Activated CD8-positive, alpha-beta T cell treated with anti-CD3 and anti-CD28 coated beads, Interleukin-2, amount 10 ng/mL, durations not matched to agents 7 days and 5 days (primary cell): ENCODE results near the gene EFCAB11. TPM values are rescaled to one million over a fixed set of nuclear protein-coding genes. Genes with fewer than 3 reads are reported as not detected.
"Not testable (repeated sequence)": the region's sequence is repeated elsewhere in the genome, so short reads cannot be mapped to it uniquely, and the experiment has no call there.

Experiments used
- ATAC-seq: fragments of 150-1000 bp; cut with Tn5 transposase; one replicate; pipeline ENCODE4 v1.10.0; 2021; ENCODE audit warnings: moderate library complexity
- CTCF ChIA-PET: fragments of 350-600 bp; sonication (Branson Sonifier 250); formaldehyde crosslinking; loops from one replicate; lab custom pipeline; 2021; ENCODE audit warnings: antibody characterized with exemption; lab: Charles Lee
- POLR2A ChIA-PET: fragments of 350-600 bp; sonication (Branson Sonifier 250); formaldehyde crosslinking; loops from one replicate; lab custom pipeline; 2021; ENCODE audit warnings: antibody characterized with exemption; lab: Charles Lee
- DNase-seq: peaks from one replicate; pipeline ENCODE4 v3.0.0-alpha.2; 2020
- H3K27ac Mint-ChIP-seq: one replicate; pipeline ENCODE4 v1.8.0; 2021; ENCODE audit warnings: mild to moderate bottlenecking, mixed read lengths
- H3K27me3 Mint-ChIP-seq: one replicate; pipeline ENCODE4 v1.8.0; 2021; ENCODE audit warnings: low read depth, mixed read lengths
- H3K36me3 Mint-ChIP-seq: one replicate; pipeline ENCODE4 v1.8.0; 2021; ENCODE audit warnings: low read depth, mixed read lengths
- H3K4me1 Mint-ChIP-seq: one replicate; pipeline ENCODE4 v1.8.0; 2021; ENCODE audit warnings: low read depth, mixed read lengths
- H3K4me3 Mint-ChIP-seq: one replicate; pipeline ENCODE4 v1.8.0; 2021; ENCODE audit warnings: mild to moderate bottlenecking, mixed read lengths
- H3K9me3 Mint-ChIP-seq: one replicate; pipeline ENCODE4 v1.8.0; 2022; ENCODE audit warnings: mixed read lengths; ENCODE audit not compliant: insufficient read depth
- total RNA-seq, 2 experiments: library from RNA; stranded (reverse); gene quantifications; one replicate each; pipeline ENCODE4 v1.2.3, GENCODE V29; 2021

EFCAB11 gene
- total RNA-seq, 2 experiments from 2014 or later: 9.8 to 11.9 TPM

- DNase-seq (no peak), ATAC-seq (no peak)
- peaks cover 6% of the 10 kb centered on the region for H3K9me3 Mint-ChIP-seq
- CTCF ChIA-PET: interaction anchor here (1.0 kb wide), 2 partner anchors 24 to 864 kb away, joined by 3 read pairs; no protein-coding TSS in a partner anchor
- H3K4me1 Mint-ChIP-seq: no peaks in the 10 kb centered on the region
- POLR2A ChIA-PET: no interaction called here
- no peak overlapping the region for H3K27ac Mint-ChIP-seq
- no peaks in the 10 kb centered on the region for H3K36me3 Mint-ChIP-seq
- no peak overlapping the region for H3K4me3 Mint-ChIP-seq
- no peaks in the 10 kb centered on the region for H3K27me3 Mint-ChIP-seq
Measured at GRCh38 chr14:89890589-89890988, 63.9 kb downstream of the EFCAB11 start.

- ChIA-PET CTCF (interaction anchor here (1.0 kb wide), 2 partner anchors 25 to 863 kb away, joined by 3 read pairs; no protein-coding TSS in a partner anchor), POLR2A (no interaction called here)
- Mint-ChIP-seq H3K4me3 (no peak overlapping the region), H3K27ac (no peak overlapping the region), H3K36me3 (no peaks in the 10 kb centered on the region), H3K9me3 (peaks cover 6% of the 10 kb centered on the region), H3K4me1 (no peaks in the 10 kb centered on the region), H3K27me3 (no peaks in the 10 kb centered on the region)
- no peak for ATAC-seq
- no peak for DNase-seq
Measured at GRCh38 chr14:89889626-89890025, 64.9 kb downstream of the EFCAB11 start.

GRCh38 chr14:89884761-89885160, 69.8 kb downstream of the EFCAB11 start:
- Mint-ChIP-seq H3K9me3 (no peaks in the 10 kb centered on the region), H3K27ac (no peak overlapping the region), H3K36me3 (no peaks in the 10 kb centered on the region), H3K4me1 (no peaks in the 10 kb centered on the region), H3K27me3 (no peaks in the 10 kb centered on the region), H3K4me3 (no peak overlapping the region)
- no peak for ATAC-seq
- ChIA-PET POLR2A (no interaction called here), CTCF (no interaction called here)
- DNase-seq: no peak

- ChIA-PET POLR2A (no interaction called here), CTCF (no interaction called here)
- Mint-ChIP-seq H3K27me3 (no peaks in the 10 kb centered on the region), H3K4me3 (no peak overlapping the region), H3K9me3 (no peaks in the 10 kb centered on the region), H3K36me3 (no peaks in the 10 kb centered on the region), H3K27ac (no peak overlapping the region), H3K4me1 (no peaks in the 10 kb centered on the region)
- no peak for DNase-seq
- no peak for ATAC-seq
Measured at GRCh38 chr14:89881839-89882238, 72.7 kb downstream of the EFCAB11 start.

GRCh38 chr14:89874091-89874490, 80.4 kb downstream of the EFCAB11 start:
- H3K4me1 Mint-ChIP-seq, ATAC-seq, H3K4me3 Mint-ChIP-seq, H3K36me3 Mint-ChIP-seq, H3K27ac Mint-ChIP-seq, H3K27me3 Mint-ChIP-seq, H3K9me3 Mint-ChIP-seq, DNase-seq, CTCF ChIA-PET, POLR2A ChIA-PET: not testable (repeated sequence)

GRCh38 chr14:89870316-89870715, 84.2 kb downstream of the EFCAB11 start:
- Mint-ChIP-seq H3K9me3 (no peaks in the 10 kb centered on the region), H3K27ac (no peak overlapping the region), H3K27me3 (no peaks in the 10 kb centered on the region), H3K4me3 (no peak overlapping the region), H3K36me3 (no peaks in the 10 kb centered on the region), H3K4me1 (no peaks in the 10 kb centered on the region)
- ATAC-seq (no peak), DNase-seq (no peak)
- ChIA-PET CTCF (no interaction called here), POLR2A (interaction anchor here (0.5 kb wide), 1 partner anchor 837 kb away, joined by 4 read pairs; no protein-coding TSS in a partner anchor)

GRCh38 chr14:89869606-89870005, 84.9 kb downstream of the EFCAB11 start:
- H3K36me3 Mint-ChIP-seq: no peaks in the 10 kb centered on the region
- ChIA-PET CTCF (interaction anchor here (1.0 kb wide), 1 partner anchor 843 kb away, joined by 3 read pairs; no protein-coding TSS in a partner anchor), POLR2A (no interaction called here)
- H3K9me3 Mint-ChIP-seq: no peaks in the 10 kb centered on the region
- no peak overlapping the region for H3K4me3 Mint-ChIP-seq
- ATAC-seq (no peak), DNase-seq (no peak)
- no peaks in the 10 kb centered on the region for H3K4me1 Mint-ChIP-seq
- H3K27me3 Mint-ChIP-seq: no peaks in the 10 kb centered on the region
- no peak overlapping the region for H3K27ac Mint-ChIP-seq

- no peak overlapping the region for H3K4me3 Mint-ChIP-seq
- H3K4me1 Mint-ChIP-seq: no peaks in the 10 kb centered on the region
- ATAC-seq (no peak), DNase-seq (no peak)
- no peaks in the 10 kb centered on the region for H3K9me3 Mint-ChIP-seq
- ChIA-PET CTCF (no interaction called here), POLR2A (no interaction called here)
- no peak overlapping the region for H3K27ac Mint-ChIP-seq
- no peaks in the 10 kb centered on the region for H3K36me3 Mint-ChIP-seq
- H3K27me3 Mint-ChIP-seq: peaks cover 3% of the 10 kb centered on the region
Measured at GRCh38 chr14:89866458-89866857, 88.1 kb downstream of the EFCAB11 start.

GRCh38 chr14:89865153-89865552, 89.4 kb downstream of the EFCAB11 start:
- Mint-ChIP-seq H3K4me1 (no peaks in the 10 kb centered on the region), H3K36me3 (no peaks in the 10 kb centered on the region), H3K27ac (no peak overlapping the region), H3K4me3 (no peak overlapping the region), H3K9me3 (no peaks in the 10 kb centered on the region), H3K27me3 (peaks cover 6% of the 10 kb centered on the region)
- CTCF ChIA-PET: no interaction called here
- DNase-seq (no peak), ATAC-seq (no peak)
- POLR2A ChIA-PET: no interaction called here

- H3K9me3 Mint-ChIP-seq: no peaks in the 10 kb centered on the region
- no peak for ATAC-seq
- H3K36me3 Mint-ChIP-seq: no peaks in the 10 kb centered on the region
- ChIA-PET POLR2A (no interaction called here), CTCF (no interaction called here)
- no peak overlapping the region for H3K27ac Mint-ChIP-seq
- H3K4me1 Mint-ChIP-seq: no peaks in the 10 kb centered on the region
- no peak overlapping the region for H3K4me3 Mint-ChIP-seq
- no peak for DNase-seq
- H3K27me3 Mint-ChIP-seq: peaks cover 6% of the 10 kb centered on the region
Measured at GRCh38 chr14:89862856-89863255, 91.7 kb downstream of the EFCAB11 start.

GRCh38 chr14:89861630-89862029, 92.9 kb downstream of the EFCAB11 start:
- Mint-ChIP-seq H3K36me3 (no peaks in the 10 kb centered on the region), H3K4me3 (no peak overlapping the region), H3K27ac (no peak overlapping the region), H3K9me3 (no peaks in the 10 kb centered on the region), H3K4me1 (no peaks in the 10 kb centered on the region), H3K27me3 (peaks cover 6% of the 10 kb centered on the region)
- ChIA-PET CTCF (no interaction called here), POLR2A (no interaction called here)
- no peak for ATAC-seq
- DNase-seq: no peak

- ATAC-seq (no peak), DNase-seq (no peak)
- POLR2A ChIA-PET: no interaction called here
- CTCF ChIA-PET: no interaction called here
- H3K9me3 Mint-ChIP-seq: no peaks in the 10 kb centered on the region
- H3K27ac Mint-ChIP-seq: no peak overlapping the region
- H3K4me3 Mint-ChIP-seq: no peak overlapping the region
- H3K4me1 Mint-ChIP-seq: no peaks in the 10 kb centered on the region
- H3K36me3 Mint-ChIP-seq: no peaks in the 10 kb centered on the region
- peaks cover 3% of the 10 kb centered on the region for H3K27me3 Mint-ChIP-seq
Measured at GRCh38 chr14:89858089-89858488, 96.4 kb downstream of the EFCAB11 start.

- Mint-ChIP-seq H3K27ac (no peak overlapping the region), H3K27me3 (peaks cover 6% of the 10 kb centered on the region), H3K9me3 (no peaks in the 10 kb centered on the region), H3K36me3 (no peaks in the 10 kb centered on the region), H3K4me3 (no peak overlapping the region), H3K4me1 (no peaks in the 10 kb centered on the region)
- ATAC-seq (no peak), DNase-seq (no peak)
- ChIA-PET POLR2A (interaction anchor here (0.6 kb wide), 1 partner anchor 780 kb away, joined by 3 read pairs; no protein-coding TSS in a partner anchor), CTCF (no interaction called here)
Measured at GRCh38 chr14:89856871-89857345, 97.6 kb downstream of the EFCAB11 start.
